ENCODE results near the gene SCGN.

SCGN gene

GRCh38 chr6:25685896-25686295 lies 33.9 kb downstream of the SCGN start:
- no peak for DNase-seq (ENCODE audit: low read depth, low spot score)

- no peak for DNase-seq (ENCODE audit: low read depth, low spot score)
Measured at GRCh38 chr6:25686856-25687255, 34.8 kb downstream of the SCGN start.

GRCh38 chr6:25689966-25690365 lies 38.0 kb downstream of the SCGN start:
- no peak for DNase-seq (ENCODE audit: low read depth, low spot score)

- DNase-seq (ENCODE audit: low read depth, low spot score), result no peak
Measured at GRCh38 chr6:25691894-25692293, 39.9 kb downstream of the SCGN start.

GRCh38 chr6:25692472-25692871 lies 40.5 kb downstream of the SCGN start:
- DNase-seq (ENCODE audit: low read depth, low spot score), result no peak

GRCh38 chr6:25694366-25694765 lies 42.4 kb downstream of the SCGN start:
- no peak for DNase-seq (ENCODE audit: low read depth, low spot score)

GRCh38 chr6:25695671-25696070 lies 43.7 kb downstream of the SCGN start:
- DNase-seq (ENCODE audit: low read depth, low spot score), result no peak

GRCh38 chr6:25697537-25698340 lies 45.7 kb downstream of the SCGN start:
- DNase-seq (ENCODE audit: low read depth, low spot score), result no peak

- DNase-seq (ENCODE audit: low read depth, low spot score), result no peak
Measured at GRCh38 chr6:25698631-25699030, 46.6 kb downstream of the SCGN start.

GRCh38 chr6:25699649-25700048 lies 47.6 kb downstream of the SCGN start:
- DNase-seq (ENCODE audit: low read depth, low spot score), result no peak

- no peak for DNase-seq (ENCODE audit: low read depth, low spot score)
Measured at GRCh38 chr6:25700761-25701160, 48.7 kb downstream of the SCGN start.

- no peak for DNase-seq (ENCODE audit: low read depth, low spot score)
Measured at GRCh38 chr6:25701807-25702206, 49.8 kb downstream of the SCGN start.

GRCh38 chr6:25703005-25703404 lies 51.0 kb downstream of the SCGN start:
- no peak for DNase-seq (ENCODE audit: low read depth, low spot score)

GRCh38 chr6:25704001-25704400 lies 52.0 kb downstream of the SCGN start:
- DNase-seq (ENCODE audit: low read depth, low spot score), result no peak

- no peak for DNase-seq (ENCODE audit: low read depth, low spot score)
Measured at GRCh38 chr6:25706314-25707014, 54.4 kb downstream of the SCGN start.

- DNase-seq (ENCODE audit: low read depth, low spot score), result no peak
Measured at GRCh38 chr6:25709761-25710160, 57.7 kb downstream of the SCGN start.

- no peak for DNase-seq (ENCODE audit: low read depth, low spot score)
Measured at GRCh38 chr6:25710287-25710686, 58.3 kb downstream of the SCGN start.

GRCh38 chr6:25713824-25714223 lies 61.8 kb downstream of the SCGN start:
- no peak for DNase-seq (ENCODE audit: low read depth, low spot score)

- no peak for DNase-seq (ENCODE audit: low read depth, low spot score)
Measured at GRCh38 chr6:25714765-25715164, 62.8 kb downstream of the SCGN start.

- DNase-seq (ENCODE audit: low read depth, low spot score), result no peak
Measured at GRCh38 chr6:25715794-25716193, 63.8 kb downstream of the SCGN start.

GRCh38 chr6:25717866-25718740 lies 66.1 kb downstream of the SCGN start:
- DNase-seq (ENCODE audit: low read depth, low spot score), result no peak

Data from iPS DF 19.7 (cell line).